ENCODE data around the gene PGLYRP2. TPM values are rescaled to one million over a fixed set of nuclear protein-coding genes. Genes with fewer than 3 reads are reported as not detected.
"Not testable (repeated sequence)": the region's sequence is repeated elsewhere in the genome, so short reads cannot be mapped to it uniquely, and the experiment has no call there.

The PGLYRP2 gene
- polyA plus RNA-seq, 1 donor from 2014 or later: not detected

DNA sequence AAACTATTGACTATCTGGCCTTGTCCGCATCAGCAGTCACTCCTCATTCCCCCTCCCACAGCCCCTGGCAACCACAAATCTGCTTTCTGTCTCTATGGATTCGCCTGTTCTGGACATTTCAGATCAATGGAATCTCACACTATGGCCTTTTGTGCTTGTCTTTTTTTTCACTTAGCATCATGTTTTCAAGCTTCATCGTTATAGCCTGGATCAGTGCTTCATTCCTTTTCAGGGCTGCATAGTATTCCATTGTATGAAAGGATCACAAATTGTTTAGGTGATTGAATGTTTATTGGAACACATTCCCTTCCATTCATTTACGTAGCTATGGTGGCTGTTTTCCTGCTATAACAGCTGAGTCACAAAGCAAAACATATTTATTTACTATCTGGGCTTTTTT is 7.7 kb upstream of the PGLYRP2 start:
- TF ChIP-seq SMC3 (conservative IDR thresholded peaks at IDR 0.05; ENCODE audit: poor library complexity): no peak
- Histone ChIP-seq H3K9me3 (ENCODE audit: low read length) (no peaks in the 10 kb centered on the region), H2AFZ (ENCODE audit: low read depth, low read length) (no peak overlapping the region), H3K27me3 (ENCODE audit: insufficient read depth, low read depth, low read length) (no peaks in the 10 kb centered on the region), H4K20me1 (ENCODE audit: insufficient read depth) (no peaks in the 10 kb centered on the region), H3K36me3 (ENCODE audit: insufficient read depth, low read length) (no peaks in the 10 kb centered on the region), H3K27ac (ENCODE audit: low read length) (no peak overlapping the region), H3K9ac (ENCODE audit: low read length) (no peak overlapping the region), H3K4me2 (ENCODE audit: low read length) (no peak overlapping the region), H3K79me2 (replicated peaks; ENCODE audit: insufficient read depth, low read length) (no peaks in the 10 kb centered on the region), H3K4me3 (ENCODE audit: low read length) (no peak overlapping the region), H3K9me2 (ENCODE audit: insufficient read depth, low read length) (no peaks in the 10 kb centered on the region), H3F3A (ENCODE audit: insufficient read depth, low read length, poor library complexity, severe bottlenecking) (no peaks in the 10 kb centered on the region)

DNA sequence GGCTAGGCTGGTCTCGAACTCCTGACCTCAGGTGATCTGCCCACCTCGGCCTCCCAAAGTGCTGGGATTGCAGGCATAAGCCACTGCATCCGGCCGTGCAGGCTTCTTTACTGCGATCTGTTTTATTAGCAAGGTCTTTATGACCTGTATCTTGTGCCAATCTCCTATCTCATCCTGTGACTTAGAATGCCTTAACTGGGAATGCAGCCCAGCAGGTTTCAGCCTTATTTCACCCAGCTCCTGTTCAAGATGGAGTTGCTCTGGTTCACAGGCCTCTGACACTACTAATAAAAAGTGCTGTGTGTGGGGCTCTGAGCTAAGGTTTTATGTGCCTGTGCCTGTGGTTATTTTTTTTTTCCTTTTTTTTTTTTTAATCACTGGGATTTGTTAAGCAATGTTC is 6.5 kb upstream of the PGLYRP2 start:
- H3K9me3 ChIP-seq (ENCODE audit: low read length); H3K36me3 ChIP-seq (ENCODE audit: insufficient read depth, low read length); H2AFZ ChIP-seq (ENCODE audit: low read depth, low read length); H3F3A ChIP-seq (ENCODE audit: insufficient read depth, low read length, poor library complexity, severe bottlenecking); H3K4me3 ChIP-seq (ENCODE audit: low read length); H3K79me2 ChIP-seq (replicated peaks; ENCODE audit: insufficient read depth, low read length); H3K27me3 ChIP-seq (ENCODE audit: insufficient read depth, low read depth, low read length); H3K27ac ChIP-seq (ENCODE audit: low read length); H4K20me1 ChIP-seq (ENCODE audit: insufficient read depth); H3K9me2 ChIP-seq (ENCODE audit: insufficient read depth, low read length); H3K4me2 ChIP-seq (ENCODE audit: low read length); H3K9ac ChIP-seq (ENCODE audit: low read length): not testable (repeated sequence)

DNA sequence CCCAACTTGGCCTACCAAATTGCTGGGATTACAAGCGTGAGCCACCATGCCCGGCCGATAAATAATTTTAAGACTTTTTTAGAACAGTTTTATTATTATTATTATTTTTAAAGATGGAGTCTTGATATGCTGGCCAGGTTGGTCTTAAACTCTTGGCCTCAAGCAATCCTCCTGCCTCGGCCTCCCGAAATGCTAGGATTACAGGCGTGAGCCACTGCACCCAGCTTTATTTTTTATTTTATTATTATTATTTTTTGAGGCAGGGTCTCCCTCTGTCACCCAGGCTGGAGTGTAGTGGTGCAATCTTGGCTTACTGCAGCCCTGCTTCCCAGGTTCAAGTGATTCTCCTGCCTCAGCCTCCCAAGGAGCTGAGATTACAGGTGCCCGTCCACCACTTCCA is 1.7 kb upstream of the PGLYRP2 start:
- not testable (repeated sequence) for H3K27ac ChIP-seq (ENCODE audit: low read length); H2AFZ ChIP-seq (ENCODE audit: low read depth, low read length); H3K4me3 ChIP-seq (ENCODE audit: low read length); H4K20me1 ChIP-seq (ENCODE audit: insufficient read depth); H3F3A ChIP-seq (ENCODE audit: insufficient read depth, low read length, poor library complexity, severe bottlenecking); H3K9me2 ChIP-seq (ENCODE audit: insufficient read depth, low read length); H3K36me3 ChIP-seq (ENCODE audit: insufficient read depth, low read length); H3K9ac ChIP-seq (ENCODE audit: low read length); H3K9me3 ChIP-seq (ENCODE audit: low read length); H3K79me2 ChIP-seq (replicated peaks; ENCODE audit: insufficient read depth, low read length); H3K27me3 ChIP-seq (ENCODE audit: insufficient read depth, low read depth, low read length); H3K4me2 ChIP-seq (ENCODE audit: low read length)

- no peaks in the 10 kb centered on the region for H3F3A ChIP-seq (ENCODE audit: insufficient read depth, low read length, poor library complexity, severe bottlenecking)
- no peaks in the 10 kb centered on the region for H3K79me2 ChIP-seq (replicated peaks; ENCODE audit: insufficient read depth, low read length)
- TF ChIP-seq RAD21 (conservative IDR thresholded peaks at IDR 0.05): no peak
- TF ChIP-seq SMC3 (conservative IDR thresholded peaks at IDR 0.05; ENCODE audit: poor library complexity): no peak
- TF ChIP-seq CTCF (IDR thresholded peaks at IDR 0.05; ENCODE audit: poor library complexity, severe bottlenecking): no peak
- no peak for TF ChIP-seq REST (IDR thresholded peaks at IDR 0.05; ENCODE audit: borderline replicate concordance)
- TF ChIP-seq POLR2AphosphoS5 (IDR thresholded peaks at IDR 0.05): no peak
- no peak for TF ChIP-seq EZH2 (IDR thresholded peaks at IDR 0.05; ENCODE audit: borderline replicate concordance, insufficient read depth, low read length, poor library complexity, severe bottlenecking)
- TF ChIP-seq TAF1 (IDR thresholded peaks at IDR 0.05; ENCODE audit: low read depth): no peak
- no peak for TF ChIP-seq MXI1 (conservative IDR thresholded peaks at IDR 0.05; ENCODE audit: poor library complexity, severe bottlenecking)
- TF ChIP-seq EP300 (conservative IDR thresholded peaks at IDR 0.05; ENCODE audit: poor library complexity, severe bottlenecking): no peak
- H3K4me2 ChIP-seq (ENCODE audit: low read length): no peak overlapping the region
- no peak overlapping the region for H2AFZ ChIP-seq (ENCODE audit: low read depth, low read length)
- H3K9me3 ChIP-seq (ENCODE audit: low read length): no peaks in the 10 kb centered on the region
- no peak overlapping the region for H3K9ac ChIP-seq (ENCODE audit: low read length)
- no peaks in the 10 kb centered on the region for H3K36me3 ChIP-seq (ENCODE audit: insufficient read depth, low read length)
- no peaks in the 10 kb centered on the region for H3K27me3 ChIP-seq (ENCODE audit: insufficient read depth, low read depth, low read length)
- no peak overlapping the region for H3K27ac ChIP-seq (ENCODE audit: low read length)
- no peaks in the 10 kb centered on the region for H4K20me1 ChIP-seq (ENCODE audit: insufficient read depth)
- H3K4me3 ChIP-seq (ENCODE audit: low read length): no peak overlapping the region
- no peaks in the 10 kb centered on the region for H3K9me2 ChIP-seq (ENCODE audit: insufficient read depth, low read length)
Measured at GRCh38 chr19:15476325-15476724, 3.0 kb downstream of the PGLYRP2 start.
